Uterus (tissue), 2 donors: ENCODE measurements around the gene C2CD2L.

ENCODE experiments used
- CTCF ChIP-seq, 4 experiments: fragments of 200-600 bp in 2 of 4; fragments of 450-650 bp in 2 of 4; sonication (generic) in 2 of 4; IDR thresholded peaks; one replicate each; pipeline ENCODE4 v1.5.1; 2016 to 2019; ENCODE audit warnings: antibody characterized with exemption in 4 of 4, mild to moderate bottlenecking in 2 of 4, moderate library complexity in 1 of 4
- POLR2A ChIP-seq, 2 donors: fragments of 450-650 bp; IDR thresholded peaks; one replicate each; pipeline ENCODE4 v1.6.1; 2016; ENCODE audit warnings: antibody characterized with exemption in 2 of 2, mild to moderate bottlenecking in 1 of 2, moderate library complexity in 1 of 2

DNA sequence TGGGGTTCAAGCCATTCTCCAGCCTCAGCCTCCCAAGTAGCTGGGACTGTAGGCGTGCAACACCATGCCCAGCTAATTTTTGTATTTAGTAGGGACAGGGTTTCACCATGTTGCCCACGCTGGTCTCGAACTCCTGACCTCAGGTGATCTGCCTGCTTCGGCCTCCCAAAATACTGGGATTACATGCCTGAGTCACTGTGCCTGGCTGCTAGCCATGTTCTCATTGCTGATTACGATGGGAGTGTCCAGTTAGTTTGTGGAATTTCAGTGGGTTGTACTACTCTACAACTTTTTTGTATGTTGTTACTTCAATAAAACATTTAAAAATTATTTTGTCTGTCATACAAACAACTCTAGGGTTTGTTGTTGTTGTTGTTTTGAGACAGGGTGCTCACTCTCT is 44.4 kb upstream of the C2CD2L start:
- TF ChIP-seq CTCF (IDR thresholded peaks at IDR 0.05) (no peak), POLR2A (IDR thresholded peaks at IDR 0.05) (no peak)
